HEK293 (cell line): ENCODE results near the gene LDLRAD4.

Source experiments
- CTCF ChIA-PET: fragments of 350-600 bp; formaldehyde crosslinking; extraction: SDS; loops from one replicate; lab custom pipeline; 2021; ENCODE audit warnings: antibody characterized with exemption; lab: Yijun Ruan, JAX
- POLR2A ChIA-PET: fragments of 300-600 bp; formaldehyde crosslinking; extraction: SDS; loops from one replicate; lab custom pipeline; 2020; ENCODE audit warnings: antibody characterized with exemption, inconsistent platforms; lab: Yijun Ruan, JAX
- H3K27ac ChIP-seq: fragments of 200-500 bp; sonication (Bioruptor generic); 2 replicates; pipeline ENCODE4 v1.5.1; 2014; ENCODE audit warnings: low read depth, low read length, control low read depth, inconsistent platforms; ENCODE audit errors: extremely low read depth
- H3K36me3 ChIP-seq, 2 experiments: fragments of 200-500 bp in 1 of 2; sonication (Bioruptor generic) in 1 of 2; 1 replicate in 1 of 2; 2 replicates in 1 of 2; pipeline ENCODE4 v1.5.1; 2014 to 2017; ENCODE audit warnings: inconsistent platforms in 2 of 2, low read length in 2 of 2; ENCODE audit not compliant: control insufficient read depth in 2 of 2, insufficient read depth in 1 of 2
- H3K4me1 ChIP-seq: fragments of 200-500 bp; sonication (Bioruptor generic); 2 replicates; pipeline ENCODE4 v1.5.1; 2014; ENCODE audit warnings: mild to moderate bottlenecking, low read length, inconsistent platforms; ENCODE audit not compliant: control insufficient read depth, insufficient read depth
- H3K4me3 ChIP-seq: 2 replicates; pipeline ENCODE4 v1.5.1; 2011; ENCODE audit warnings: low read depth, mild to moderate bottlenecking, control low read depth, low read length, moderate library complexity
- H3K9me3 ChIP-seq: fragments of 200-500 bp; sonication (Bioruptor generic); 2 replicates; pipeline ENCODE4 v1.5.1; 2014; ENCODE audit warnings: low read depth, low read length, inconsistent platforms; ENCODE audit not compliant: control insufficient read depth, insufficient read depth
- BCL11B ChIP-seq: fragments of 450-650 bp; formaldehyde crosslinking; IDR thresholded peaks from 2 replicates; pipeline ENCODE4 v1.5.1; 2016; ENCODE audit warnings: low read depth, missing biosample characterization, missing genetic modification characterization
- GFI1B ChIP-seq: fragments of 450-650 bp; formaldehyde crosslinking; IDR thresholded peaks from 2 replicates; pipeline ENCODE4 v1.5.1; 2016; ENCODE audit warnings: missing biosample characterization, missing genetic modification characterization
- SP7 ChIP-seq: fragments of 450-650 bp; formaldehyde crosslinking; IDR thresholded peaks from 2 replicates; pipeline ENCODE4 v1.5.1; 2016; ENCODE audit warnings: missing biosample characterization, missing genetic modification characterization
- ZBTB17 ChIP-seq: fragments of 450-650 bp; formaldehyde crosslinking; IDR thresholded peaks from 2 replicates; pipeline ENCODE4 v1.5.1; 2016; ENCODE audit warnings: missing biosample characterization, missing genetic modification characterization
- ZBTB49 ChIP-seq: fragments of 450-650 bp; formaldehyde crosslinking; IDR thresholded peaks from 2 replicates; pipeline ENCODE4 v1.5.1; 2016; ENCODE audit warnings: missing biosample characterization, missing genetic modification characterization, low read depth
- ZNF223 ChIP-seq: fragments of 450-650 bp; formaldehyde crosslinking; IDR thresholded peaks from 2 replicates; pipeline ENCODE4 v1.5.1; 2016; ENCODE audit warnings: missing biosample characterization, missing genetic modification characterization
- ZNF23 ChIP-seq: fragments of 450-650 bp; formaldehyde crosslinking; IDR thresholded peaks from 2 replicates; pipeline ENCODE4 v1.5.1; 2016; ENCODE audit warnings: missing biosample characterization, missing genetic modification characterization, borderline replicate concordance
- ZNF324 ChIP-seq: fragments of 450-650 bp; formaldehyde crosslinking; IDR thresholded peaks from 2 replicates; pipeline ENCODE4 v1.5.1; 2016; ENCODE audit warnings: missing biosample characterization, missing genetic modification characterization
- ZNF404 ChIP-seq: fragments of 450-650 bp; formaldehyde crosslinking; IDR thresholded peaks from 2 replicates; pipeline ENCODE4 v1.5.1; 2017; ENCODE audit warnings: missing biosample characterization, missing genetic modification characterization
- ZNF426 ChIP-seq: fragments of 450-650 bp; formaldehyde crosslinking; IDR thresholded peaks from 2 replicates; pipeline ENCODE4 v1.5.1; 2017; ENCODE audit warnings: missing biosample characterization, missing genetic modification characterization, mild to moderate bottlenecking, inconsistent platforms, moderate library complexity
- ZNF791 ChIP-seq: fragments of 450-650 bp; formaldehyde crosslinking; IDR thresholded peaks from 2 replicates; pipeline ENCODE4 v1.5.1; 2016; ENCODE audit warnings: missing biosample characterization, missing genetic modification characterization
- TF ChIP-seq, protein P1 (sequence below): fragments of 450-650 bp; formaldehyde crosslinking; IDR thresholded peaks from 2 replicates; pipeline ENCODE4 v1.5.1; 2016; ENCODE audit warnings: missing biosample characterization, missing genetic modification characterization, borderline replicate concordance
- TF ChIP-seq, protein P2 (sequence below): fragments of 450-650 bp; formaldehyde crosslinking; optimal IDR thresholded peaks from 2 replicates; pipeline ENCODE3; 2016; ENCODE audit warnings: missing biosample characterization, mild to moderate bottlenecking, missing genetic modification characterization
- TF ChIP-seq, protein P3 (sequence below): fragments of 450-650 bp; formaldehyde crosslinking; IDR thresholded peaks from 2 replicates; pipeline ENCODE4 v1.5.1; 2016; ENCODE audit warnings: missing biosample characterization, missing genetic modification characterization

LDLRAD4 gene

DNA sequence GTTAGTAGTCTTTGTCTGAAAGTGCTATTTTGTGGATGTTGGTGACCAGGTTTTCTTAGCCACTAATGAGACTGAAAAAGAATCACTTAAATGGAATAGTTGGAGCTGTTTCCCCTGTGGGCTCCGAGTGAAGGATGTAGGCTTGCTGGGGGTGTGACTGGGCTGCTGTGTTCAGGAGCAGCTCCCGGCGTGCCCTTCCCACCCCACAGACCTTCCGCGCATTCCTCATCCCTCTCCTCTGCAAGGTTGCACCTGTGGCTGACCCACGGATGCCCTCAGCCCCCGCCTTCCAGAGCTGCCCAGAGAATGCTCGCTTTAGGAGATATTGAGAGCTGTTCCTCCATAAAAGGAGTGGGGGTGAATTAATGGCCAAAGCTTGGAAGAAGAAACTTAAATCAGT lies 174.3 kb downstream of the LDLRAD4 start:
- Histone ChIP-seq H3K36me3 (no peaks in the 10 kb centered on the region), H3K9me3 (no peaks in the 10 kb centered on the region), H3K27ac (no peak overlapping the region)
- CTCF ChIA-PET: no interaction called here
- TF ChIP-seq ZNF324 (tag by site-specific recombination) (no peak), ZNF404 (no peak), ZNF23 (tag by site-specific recombination) (no peak), GFI1B (tag by site-specific recombination) (no peak), ZNF223 (tag by site-specific recombination) (no peak), ZBTB49 (tag by site-specific recombination) (no peak), SP7 (no peak), BCL11B (no peak), ZNF791 (tag by site-specific recombination) (no peak), ZNF426 (tag by site-specific recombination) (no peak)
- TF ChIP-seq, protein P1, sequence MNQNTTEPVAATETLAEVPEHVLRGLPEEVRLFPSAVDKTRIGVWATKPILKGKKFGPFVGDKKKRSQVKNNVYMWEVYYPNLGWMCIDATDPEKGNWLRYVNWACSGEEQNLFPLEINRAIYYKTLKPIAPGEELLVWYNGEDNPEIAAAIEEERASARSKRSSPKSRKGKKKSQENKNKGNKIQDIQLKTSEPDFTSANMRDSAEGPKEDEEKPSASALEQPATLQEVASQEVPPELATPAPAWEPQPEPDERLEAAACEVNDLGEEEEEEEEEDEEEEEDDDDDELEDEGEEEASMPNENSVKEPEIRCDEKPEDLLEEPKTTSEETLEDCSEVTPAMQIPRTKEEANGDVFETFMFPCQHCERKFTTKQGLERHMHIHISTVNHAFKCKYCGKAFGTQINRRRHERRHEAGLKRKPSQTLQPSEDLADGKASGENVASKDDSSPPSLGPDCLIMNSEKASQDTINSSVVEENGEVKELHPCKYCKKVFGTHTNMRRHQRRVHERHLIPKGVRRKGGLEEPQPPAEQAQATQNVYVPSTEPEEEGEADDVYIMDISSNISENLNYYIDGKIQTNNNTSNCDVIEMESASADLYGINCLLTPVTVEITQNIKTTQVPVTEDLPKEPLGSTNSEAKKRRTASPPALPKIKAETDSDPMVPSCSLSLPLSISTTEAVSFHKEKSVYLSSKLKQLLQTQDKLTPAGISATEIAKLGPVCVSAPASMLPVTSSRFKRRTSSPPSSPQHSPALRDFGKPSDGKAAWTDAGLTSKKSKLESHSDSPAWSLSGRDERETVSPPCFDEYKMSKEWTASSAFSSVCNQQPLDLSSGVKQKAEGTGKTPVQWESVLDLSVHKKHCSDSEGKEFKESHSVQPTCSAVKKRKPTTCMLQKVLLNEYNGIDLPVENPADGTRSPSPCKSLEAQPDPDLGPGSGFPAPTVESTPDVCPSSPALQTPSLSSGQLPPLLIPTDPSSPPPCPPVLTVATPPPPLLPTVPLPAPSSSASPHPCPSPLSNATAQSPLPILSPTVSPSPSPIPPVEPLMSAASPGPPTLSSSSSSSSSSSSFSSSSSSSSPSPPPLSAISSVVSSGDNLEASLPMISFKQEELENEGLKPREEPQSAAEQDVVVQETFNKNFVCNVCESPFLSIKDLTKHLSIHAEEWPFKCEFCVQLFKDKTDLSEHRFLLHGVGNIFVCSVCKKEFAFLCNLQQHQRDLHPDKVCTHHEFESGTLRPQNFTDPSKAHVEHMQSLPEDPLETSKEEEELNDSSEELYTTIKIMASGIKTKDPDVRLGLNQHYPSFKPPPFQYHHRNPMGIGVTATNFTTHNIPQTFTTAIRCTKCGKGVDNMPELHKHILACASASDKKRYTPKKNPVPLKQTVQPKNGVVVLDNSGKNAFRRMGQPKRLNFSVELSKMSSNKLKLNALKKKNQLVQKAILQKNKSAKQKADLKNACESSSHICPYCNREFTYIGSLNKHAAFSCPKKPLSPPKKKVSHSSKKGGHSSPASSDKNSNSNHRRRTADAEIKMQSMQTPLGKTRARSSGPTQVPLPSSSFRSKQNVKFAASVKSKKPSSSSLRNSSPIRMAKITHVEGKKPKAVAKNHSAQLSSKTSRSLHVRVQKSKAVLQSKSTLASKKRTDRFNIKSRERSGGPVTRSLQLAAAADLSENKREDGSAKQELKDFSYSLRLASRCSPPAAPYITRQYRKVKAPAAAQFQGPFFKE: no peak
- TF ChIP-seq, all 188 proteins: peak for 0
- Histone ChIP-seq H3K4me1 (no peaks in the 10 kb centered on the region; the same call in 1 of the 2 replicates), H3K4me3 (no peak overlapping the region)
- POLR2A ChIA-PET: no interaction called here

- ChIA-PET POLR2A (no interaction called here), CTCF (no interaction called here)
- H3K36me3 ChIP-seq: no peaks in the 10 kb centered on the region
- H3K4me3 ChIP-seq: no peak overlapping the region
- H3K9me3 ChIP-seq: no peaks in the 10 kb centered on the region
- H3K4me1 ChIP-seq: no peaks in the 10 kb centered on the region; the same call in 1 of the 2 replicates
- no peak overlapping the region for H3K27ac ChIP-seq
- TF ChIP-seq, protein P2, sequence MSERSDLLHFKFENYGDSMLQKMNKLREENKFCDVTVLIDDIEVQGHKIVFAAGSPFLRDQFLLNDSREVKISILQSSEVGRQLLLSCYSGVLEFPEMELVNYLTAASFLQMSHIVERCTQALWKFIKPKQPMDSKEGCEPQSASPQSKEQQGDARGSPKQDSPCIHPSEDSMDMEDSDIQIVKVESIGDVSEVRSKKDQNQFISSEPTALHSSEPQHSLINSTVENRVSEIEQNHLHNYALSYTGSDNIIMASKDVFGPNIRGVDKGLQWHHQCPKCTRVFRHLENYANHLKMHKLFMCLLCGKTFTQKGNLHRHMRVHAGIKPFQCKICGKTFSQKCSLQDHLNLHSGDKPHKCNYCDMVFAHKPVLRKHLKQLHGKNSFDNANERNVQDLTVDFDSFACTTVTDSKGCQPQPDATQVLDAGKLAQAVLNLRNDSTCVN (tag by site-specific recombination): no peak
- TF ChIP-seq GFI1B (tag by site-specific recombination): no peak
- TF ChIP-seq ZBTB17 (tag by site-specific recombination): no peak
- TF ChIP-seq, protein P3, sequence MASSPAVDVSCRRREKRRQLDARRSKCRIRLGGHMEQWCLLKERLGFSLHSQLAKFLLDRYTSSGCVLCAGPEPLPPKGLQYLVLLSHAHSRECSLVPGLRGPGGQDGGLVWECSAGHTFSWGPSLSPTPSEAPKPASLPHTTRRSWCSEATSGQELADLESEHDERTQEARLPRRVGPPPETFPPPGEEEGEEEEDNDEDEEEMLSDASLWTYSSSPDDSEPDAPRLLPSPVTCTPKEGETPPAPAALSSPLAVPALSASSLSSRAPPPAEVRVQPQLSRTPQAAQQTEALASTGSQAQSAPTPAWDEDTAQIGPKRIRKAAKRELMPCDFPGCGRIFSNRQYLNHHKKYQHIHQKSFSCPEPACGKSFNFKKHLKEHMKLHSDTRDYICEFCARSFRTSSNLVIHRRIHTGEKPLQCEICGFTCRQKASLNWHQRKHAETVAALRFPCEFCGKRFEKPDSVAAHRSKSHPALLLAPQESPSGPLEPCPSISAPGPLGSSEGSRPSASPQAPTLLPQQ (tag by site-specific recombination): no peak
Measured at GRCh38 chr18:13393338-13393737, 174.8 kb downstream of the LDLRAD4 start.
